ENCODE data around the gene CPXM2.

Gene CPXM2

GRCh38 chr10:123906884-123907652, 15.5 kb upstream of the CPXM2 start:
- peak in 1 of 42 donors; percentile 23 for DNase-seq
- intact Hi-C loops (cut with DNase I) = no loop called here

GRCh38 chr10:123906296-123906695, 14.7 kb upstream of the CPXM2 start:
- no peak for DNase-seq
- intact Hi-C loops (cut with DNase I) = no loop called here

GRCh38 chr10:123904834-123905409, 13.3 kb upstream of the CPXM2 start:
- peak in 8 of 42 donors; percentile 12 to 48 (median 34) for DNase-seq
- intact Hi-C loops (cut with DNase I) = no loop called here

DNA sequence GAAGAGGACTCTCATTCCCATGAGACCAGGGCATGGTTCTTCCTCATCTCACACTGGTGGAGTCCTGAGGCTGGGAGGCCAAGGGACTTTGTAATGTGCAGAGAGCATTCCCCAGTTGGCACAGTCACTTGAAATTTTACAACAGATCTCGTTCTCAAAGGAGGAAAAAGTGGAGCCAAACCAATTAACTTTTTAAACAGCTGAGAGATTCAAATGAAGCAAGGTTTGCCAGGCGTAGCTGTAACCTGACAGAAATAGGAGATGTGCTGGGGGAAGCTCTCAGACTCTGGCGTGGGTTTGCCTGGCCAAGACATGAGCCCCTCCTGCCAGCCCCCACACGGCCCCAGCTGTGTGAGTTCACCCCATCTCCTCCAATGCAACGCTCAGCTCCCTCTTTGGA, 12.0 kb upstream of the CPXM2 start:
- intact Hi-C loops (cut with DNase I) = no loop called here
- no peak for DNase-seq

DNA sequence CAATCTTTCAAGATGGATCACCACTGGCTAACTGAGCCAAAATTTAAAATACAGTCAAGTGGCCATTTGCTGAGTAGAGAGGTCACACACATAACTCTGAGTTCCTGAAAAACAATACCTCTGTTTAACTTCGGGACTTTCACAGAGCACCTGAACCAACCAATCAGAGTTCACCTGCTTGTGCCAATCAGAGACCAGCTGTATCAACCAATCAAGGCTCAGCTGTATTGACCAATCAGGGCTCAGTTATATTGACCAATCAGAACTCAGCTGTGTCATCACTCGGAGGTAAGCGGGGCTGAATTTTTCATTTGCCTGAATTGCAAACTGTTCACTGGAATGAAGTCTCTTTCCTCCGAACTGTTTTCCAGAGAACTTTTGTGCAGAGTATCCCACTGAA, 10.0 kb upstream of the CPXM2 start:
- no peak for DNase-seq
- intact Hi-C loops (cut with DNase I) = no loop called here

DNA sequence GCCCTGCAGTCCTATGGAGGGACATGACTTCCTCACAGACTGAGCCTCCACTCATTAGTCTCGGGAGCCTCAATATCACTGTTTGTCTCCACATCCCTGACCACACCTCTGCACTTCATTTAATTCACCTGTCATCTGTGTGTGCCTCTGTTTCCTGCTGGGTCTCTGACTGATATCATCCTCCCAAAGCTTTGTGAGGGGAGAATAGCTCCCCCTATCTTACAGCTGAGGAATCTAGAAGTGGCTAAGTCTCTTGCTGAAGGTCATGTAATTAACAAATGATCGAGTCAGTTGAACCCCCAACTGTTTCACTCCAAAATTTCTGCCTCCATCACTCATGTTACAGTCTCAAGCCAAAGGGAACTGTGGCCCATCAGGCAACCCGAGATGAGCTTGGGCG, 5.5 kb upstream of the CPXM2 start:
- peak in 1 of 42 donors; percentile 1 for DNase-seq
- intact Hi-C loops (cut with DNase I) = no loop called here

GRCh38 chr10:123896246-123896927, 4.8 kb upstream of the CPXM2 start:
- intact Hi-C loops (cut with DNase I) = no loop called here
- DNase-seq = no peak

DNA sequence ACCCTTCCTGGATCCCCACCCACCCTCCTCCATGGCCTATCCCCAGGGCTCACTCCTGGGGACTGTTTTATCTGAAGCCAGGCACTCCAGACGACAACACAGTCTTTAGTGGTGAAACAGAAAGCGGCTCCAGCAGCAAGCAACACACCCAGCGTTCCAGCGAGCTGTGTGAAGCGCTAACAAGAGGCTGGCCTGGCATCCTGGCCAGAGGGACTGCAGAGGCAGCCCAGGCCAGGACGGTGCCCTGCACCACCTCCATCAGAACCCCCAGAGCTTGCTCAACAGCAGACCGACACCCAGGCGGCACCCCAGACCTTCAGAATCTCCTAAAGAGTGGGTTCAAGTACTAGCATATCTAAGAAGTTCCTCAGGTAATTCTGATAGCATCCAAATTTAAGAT, 2.0 kb upstream of the CPXM2 start:
- DNase-seq = no peak
- intact Hi-C loops (cut with DNase I) = no loop called here

GRCh38 chr10:123890756-123891143, 857 bp downstream of the CPXM2 start:
- intact Hi-C loops (cut with DNase I) = no loop called here
- DNase-seq = peak in 2 of 42 donors; percentile 15 to 42

- DNase-seq = peak in 12 of 42 donors; percentile 17 to 62 (median 28)
- intact Hi-C loops (cut with DNase I) = no loop called here
Observed at GRCh38 chr10:123890226-123890625, 1.4 kb downstream of the CPXM2 start.

GRCh38 chr10:123889821-123890220, 1.8 kb downstream of the CPXM2 start:
- intact Hi-C loops (cut with DNase I) = no loop called here
- no peak for DNase-seq

DNA sequence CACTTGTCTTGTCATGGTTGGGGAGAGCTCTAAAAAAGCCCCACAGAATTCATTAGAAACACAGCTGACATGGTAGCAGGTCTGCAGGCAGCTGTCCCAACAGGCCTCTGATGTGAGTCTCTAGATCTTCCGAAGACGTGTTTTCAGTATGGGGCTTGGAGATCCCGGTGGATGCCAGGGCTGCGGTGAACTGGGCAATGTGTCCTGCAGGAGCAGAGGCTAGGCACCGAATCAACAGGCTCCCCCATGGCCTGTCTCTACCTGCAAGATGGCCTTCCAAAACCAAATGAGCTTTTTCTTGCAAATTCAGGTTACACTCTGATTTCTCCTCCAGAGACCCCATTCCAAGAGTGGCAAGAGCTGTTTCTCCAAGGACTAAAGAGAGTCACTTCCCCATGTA, 2.9 kb downstream of the CPXM2 start:
- DNase-seq = peak in 1 of 42 donors; percentile 40
- intact Hi-C loops (cut with DNase I) = no loop called here

DNA sequence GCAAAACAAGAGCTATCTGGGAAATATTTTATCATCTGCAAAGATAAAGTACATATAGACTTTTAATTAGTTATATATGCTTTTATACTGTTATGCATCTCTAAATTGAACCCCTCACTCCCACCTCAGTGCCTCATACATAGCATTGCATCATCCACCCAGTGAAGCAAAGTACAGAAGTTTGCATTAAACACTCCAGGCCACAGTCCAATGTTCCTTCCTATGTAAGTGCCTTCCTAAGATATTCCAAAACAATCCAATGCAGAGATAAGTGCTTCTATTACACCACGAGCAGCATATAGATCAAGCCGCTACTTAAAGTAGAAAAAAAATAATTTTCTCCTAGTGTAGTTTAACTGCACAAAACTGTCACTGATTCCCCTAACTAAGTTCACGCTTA, 3.4 kb downstream of the CPXM2 start:
- DNase-seq = no peak
- intact Hi-C loops (cut with DNase I) = no loop called here

DNA sequence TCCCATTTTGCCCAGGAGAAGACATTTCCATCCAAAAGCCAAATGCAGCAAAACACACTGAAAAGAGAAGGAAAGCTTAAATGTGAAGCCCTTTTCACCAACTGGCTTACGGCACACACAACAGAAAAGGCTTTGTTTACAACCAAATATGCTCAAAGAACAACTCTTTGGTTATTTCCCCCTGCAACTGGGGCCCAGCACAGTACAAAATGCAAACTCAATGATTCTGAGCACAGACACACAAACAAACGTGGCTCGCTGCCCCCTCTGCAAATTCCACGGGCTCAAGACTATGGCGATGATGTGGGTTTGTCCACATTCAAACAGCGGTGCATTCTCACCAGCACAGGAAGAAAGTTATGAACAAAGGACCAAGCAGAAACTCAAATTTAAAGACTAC, 5.3 kb downstream of the CPXM2 start:
- DNase-seq = peak in 19 of 42 donors; percentile 9 to 55 (median 33)

GRCh38 chr10:123885406-123886170, 6.0 kb downstream of the CPXM2 start:
- intact Hi-C loops (cut with DNase I) = no loop called here
- DNase-seq = peak in 2 of 42 donors; percentile 14 to 52

More for the DNA sequence above, 5.3 kb downstream of the CPXM2 start:
- intact Hi-C loops (cut with DNase I) = no loop called here

GRCh38 chr10:123884907-123885381, 6.7 kb downstream of the CPXM2 start:
- intact Hi-C loops (cut with DNase I) = no loop called here
- DNase-seq = peak in 24 of 42 donors; percentile 13 to 83 (median 46)

- DNase-seq = peak in 3 of 42 donors; percentile 13 to 22 (median 15)
- intact Hi-C loops (cut with DNase I) = no loop called here
Observed at GRCh38 chr10:123884351-123884906, 7.2 kb downstream of the CPXM2 start.

GRCh38 chr10:123883673-123884320, 7.8 kb downstream of the CPXM2 start:
- intact Hi-C loops (cut with DNase I) = no loop called here
- peak in 3 of 42 donors; percentile 13 to 15 (median 13) for DNase-seq

All from head of caudate nucleus (tissue), 42 donors.